Measurements from ENCODE around the gene MMP25.

Gene MMP25

DNA sequence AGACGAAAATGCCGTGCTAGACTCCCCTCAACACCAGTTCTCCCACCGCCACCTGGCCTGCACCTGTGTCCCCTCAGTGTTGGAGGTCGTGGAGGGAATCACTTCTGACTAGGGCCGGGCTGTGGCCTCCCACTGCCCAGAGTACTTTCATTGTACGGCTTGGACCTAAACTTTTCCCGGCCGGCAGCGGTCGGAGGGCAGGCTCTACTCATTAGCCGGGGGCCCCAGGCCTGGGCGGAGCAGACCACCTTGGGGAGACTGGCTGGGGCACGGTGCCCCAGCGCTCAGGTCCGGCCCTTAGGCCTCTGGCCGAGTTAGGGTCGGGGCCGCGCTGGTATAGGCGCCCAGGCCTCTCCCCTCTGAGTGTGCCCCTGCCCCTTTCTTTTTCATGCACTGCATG, 29.0 kb upstream of the MMP25 start:
- no peak for DNase-seq (ENCODE audit: low spot score)

DNA sequence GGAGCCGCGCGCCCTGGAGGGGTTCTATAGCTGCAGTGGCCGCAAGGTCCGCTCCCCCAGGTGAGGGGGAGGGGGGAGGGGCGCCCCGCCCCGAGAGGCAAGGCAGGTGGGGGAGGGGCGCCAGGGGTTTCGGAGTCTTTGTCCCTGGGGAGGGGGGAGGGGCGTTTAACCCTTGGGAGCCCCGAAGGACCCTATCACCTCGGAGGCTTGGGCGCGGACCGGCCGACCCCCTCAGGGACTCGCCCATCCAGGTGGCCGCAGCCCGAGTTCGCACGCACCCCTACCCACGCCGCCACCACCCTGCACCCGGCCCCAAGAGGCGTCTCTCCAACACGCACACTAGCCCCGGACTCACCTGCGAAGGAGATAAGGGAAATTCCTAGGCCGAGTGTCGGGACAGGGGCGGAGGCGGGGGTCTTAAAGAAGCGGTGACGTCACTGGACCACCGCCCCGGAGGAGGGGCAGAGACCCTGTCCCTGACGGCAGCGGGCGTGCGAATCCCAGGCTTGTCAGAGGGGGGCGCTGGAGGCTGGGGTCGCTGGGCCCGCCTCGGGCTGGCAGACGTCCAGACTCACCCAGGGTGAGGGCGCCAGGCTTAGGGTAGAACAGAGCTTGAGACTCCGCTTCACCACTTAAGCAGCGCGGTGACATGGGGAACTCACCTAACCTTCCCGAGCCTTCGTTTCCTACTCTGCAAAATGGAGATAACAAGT, 28.4 kb upstream of the MMP25 start, which contains the start of gene CLDN6:
TSS of gene CLDN6 (minus strand) at position 390 of the 713 bp plus-strand sequence. CDS start 2,162 bp downstream, outside the sequence.
- DNase-seq (ENCODE audit: low spot score) = peak; percentile 53

GRCh38 chr16:3019594-3020246, 26.6 kb upstream of the MMP25 start:
- DNase-seq (ENCODE audit: low spot score) = no peak

- DNase-seq (ENCODE audit: low spot score) = peak; percentile 83
Measured at GRCh38 chr16:3020247-3020603, 26.1 kb upstream of the MMP25 start, which contains the start of gene TNFRSF12A. Gene TNFRSF12A (plus strand): TSS chr16:3020368. CDS start chr16:3020398, 30 bp downstream.

- peak; percentile 66 for DNase-seq (ENCODE audit: low spot score)
Measured at GRCh38 chr16:3020604-3021448, 25.5 kb upstream of the MMP25 start.

GRCh38 chr16:3021449-3022207, 24.7 kb upstream of the MMP25 start:
- peak; percentile 86 for DNase-seq (ENCODE audit: low spot score)

DNA sequence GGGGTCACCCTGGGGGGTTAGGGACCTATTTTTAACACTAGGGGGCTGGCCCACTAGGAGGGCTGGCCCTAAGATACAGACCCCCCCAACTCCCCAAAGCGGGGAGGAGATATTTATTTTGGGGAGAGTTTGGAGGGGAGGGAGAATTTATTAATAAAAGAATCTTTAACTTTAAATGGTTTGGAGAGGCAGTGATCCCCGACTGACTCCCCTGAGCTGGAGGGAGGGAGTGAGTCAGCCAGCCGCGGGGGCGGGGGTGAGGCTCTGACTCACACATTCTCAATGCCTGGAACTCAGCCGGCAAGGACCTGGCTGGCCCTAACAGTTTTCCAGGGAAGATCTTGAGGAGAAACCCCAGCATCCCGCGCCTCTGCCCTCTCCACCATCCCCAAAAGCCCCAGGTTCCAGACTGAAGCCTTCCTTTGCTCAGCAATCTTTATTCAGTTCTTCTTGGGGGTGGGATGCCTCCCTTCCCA, 24.1 kb upstream of the MMP25 start:
- no peak for DNase-seq (ENCODE audit: low spot score)

- DNase-seq (ENCODE audit: low spot score) = no peak
Measured at GRCh38 chr16:3022684-3023414, 23.5 kb upstream of the MMP25 start.

DNA sequence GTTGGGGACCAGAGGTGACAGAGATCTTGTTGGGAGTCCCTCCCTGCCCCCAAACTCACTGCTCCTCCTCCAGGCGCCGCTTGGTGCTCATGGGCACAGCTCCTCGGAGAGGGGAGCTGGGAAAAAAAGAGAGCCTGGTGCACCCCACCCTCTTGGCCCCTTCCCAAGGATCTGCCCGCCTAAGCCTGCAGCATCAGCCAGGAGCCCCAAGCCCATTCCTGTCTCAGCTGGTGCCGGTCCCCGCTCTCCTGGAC, 23.0 kb upstream of the MMP25 start:
- DNase-seq (ENCODE audit: low spot score) = peak; percentile 50

DNA sequence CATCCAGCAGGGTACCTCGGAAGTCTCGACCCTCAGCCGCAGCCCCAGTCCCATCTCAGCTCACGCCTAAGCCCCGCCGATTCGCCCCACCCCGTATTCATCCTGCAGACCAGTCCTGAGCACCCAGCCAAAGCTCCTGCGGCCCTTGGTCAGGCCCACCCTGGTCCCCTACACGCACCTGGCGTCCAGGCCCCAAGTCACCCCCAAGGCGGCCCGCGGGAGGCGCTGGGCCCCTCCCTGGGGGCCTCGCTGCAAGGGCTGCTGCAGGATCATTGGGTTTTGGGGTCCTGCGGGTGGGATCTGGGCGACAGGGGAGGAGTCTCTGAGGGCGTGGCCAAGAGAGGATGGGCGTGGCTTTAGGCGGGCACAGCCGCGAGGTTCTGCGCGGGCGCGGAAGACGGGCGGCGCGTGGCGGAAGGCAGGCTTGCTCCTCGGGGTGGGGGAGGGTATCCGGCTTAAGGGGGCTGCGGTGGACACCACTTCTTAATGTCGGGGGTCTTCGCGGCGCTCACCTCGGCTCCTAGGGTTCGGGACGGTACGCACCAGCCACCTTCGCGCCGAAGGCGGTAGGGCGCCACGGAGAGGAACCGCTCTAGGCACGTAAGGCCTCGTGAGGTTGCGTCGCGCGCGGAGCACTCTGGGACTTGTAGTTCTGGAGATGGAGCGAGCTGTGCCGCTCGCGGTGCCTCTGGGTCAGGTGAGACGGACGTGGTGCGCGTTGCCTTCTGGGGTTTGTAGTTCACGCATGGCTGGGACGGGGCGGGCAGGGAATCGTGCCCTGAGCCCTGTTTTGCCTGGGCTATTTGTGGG, 22.5 kb upstream of the MMP25 start, which contains the start of the genes HCFC1R1 and THOC6:
TSS of gene HCFC1R1 (minus strand) at position 274 of the 810 bp plus-strand sequence. CDS start at position 273, 1 bp downstream.
TSS of gene THOC6 (plus strand) at position 367 of the 810 bp plus-strand sequence. CDS start at position 659, 292 bp downstream.
- peak; percentile 99 for DNase-seq (ENCODE audit: low spot score)

DNA sequence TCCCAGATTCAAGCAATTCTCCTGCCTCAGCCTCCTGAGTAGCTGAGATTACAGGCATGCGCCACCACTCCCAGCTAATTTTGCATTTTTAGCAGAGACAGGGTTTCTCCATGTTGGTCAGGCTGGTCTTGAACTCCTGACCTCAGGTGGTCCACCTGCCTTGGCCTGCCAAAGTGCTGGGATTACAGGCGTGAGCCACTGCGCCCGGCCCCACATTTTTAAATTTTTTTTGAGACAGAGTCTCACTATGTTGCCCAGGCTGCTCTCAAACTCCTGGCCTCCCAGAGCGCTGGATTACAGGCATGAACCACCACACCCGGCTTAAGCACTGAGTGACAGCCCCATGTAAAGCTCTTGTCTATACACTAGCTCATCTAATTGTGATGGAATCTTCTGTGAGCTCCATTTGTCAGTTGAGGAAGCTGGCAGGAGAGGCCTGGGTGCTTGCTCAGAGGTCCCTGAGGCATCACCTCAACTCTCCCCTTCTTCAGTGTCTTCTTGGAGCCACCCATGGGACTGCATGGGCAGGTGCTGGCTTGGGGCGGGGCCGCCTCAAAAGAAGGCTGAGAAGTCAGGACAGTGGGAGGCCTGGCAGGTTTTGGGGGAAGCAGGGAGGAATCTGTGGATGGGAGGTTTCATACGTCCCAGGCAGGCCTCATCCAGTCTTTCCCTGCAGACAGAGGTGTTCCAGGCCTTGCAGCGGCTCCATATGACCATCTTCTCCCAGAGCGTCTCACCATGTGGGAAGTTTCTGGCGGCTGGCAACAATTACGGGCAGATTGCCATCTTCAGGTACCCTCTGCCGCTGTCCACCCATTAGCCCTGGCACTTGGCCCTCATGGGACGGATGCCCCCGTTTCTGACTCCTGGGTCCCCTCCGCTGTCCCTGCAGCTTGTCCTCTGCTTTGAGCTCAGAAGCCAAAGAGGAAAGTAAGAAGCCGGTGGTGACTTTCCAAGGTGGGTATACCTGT, 21.0 kb upstream of the MMP25 start:
- DNase-seq (ENCODE audit: low spot score) = no peak

GRCh38 chr16:3026003-3026378, 20.4 kb upstream of the MMP25 start:
- DNase-seq (ENCODE audit: low spot score) = no peak

- no peak for DNase-seq (ENCODE audit: low spot score)
Measured at GRCh38 chr16:3026609-3027488, 19.5 kb upstream of the MMP25 start.

GRCh38 chr16:3027489-3027795, 18.9 kb upstream of the MMP25 start:
- DNase-seq (ENCODE audit: low spot score) = no peak

DNA sequence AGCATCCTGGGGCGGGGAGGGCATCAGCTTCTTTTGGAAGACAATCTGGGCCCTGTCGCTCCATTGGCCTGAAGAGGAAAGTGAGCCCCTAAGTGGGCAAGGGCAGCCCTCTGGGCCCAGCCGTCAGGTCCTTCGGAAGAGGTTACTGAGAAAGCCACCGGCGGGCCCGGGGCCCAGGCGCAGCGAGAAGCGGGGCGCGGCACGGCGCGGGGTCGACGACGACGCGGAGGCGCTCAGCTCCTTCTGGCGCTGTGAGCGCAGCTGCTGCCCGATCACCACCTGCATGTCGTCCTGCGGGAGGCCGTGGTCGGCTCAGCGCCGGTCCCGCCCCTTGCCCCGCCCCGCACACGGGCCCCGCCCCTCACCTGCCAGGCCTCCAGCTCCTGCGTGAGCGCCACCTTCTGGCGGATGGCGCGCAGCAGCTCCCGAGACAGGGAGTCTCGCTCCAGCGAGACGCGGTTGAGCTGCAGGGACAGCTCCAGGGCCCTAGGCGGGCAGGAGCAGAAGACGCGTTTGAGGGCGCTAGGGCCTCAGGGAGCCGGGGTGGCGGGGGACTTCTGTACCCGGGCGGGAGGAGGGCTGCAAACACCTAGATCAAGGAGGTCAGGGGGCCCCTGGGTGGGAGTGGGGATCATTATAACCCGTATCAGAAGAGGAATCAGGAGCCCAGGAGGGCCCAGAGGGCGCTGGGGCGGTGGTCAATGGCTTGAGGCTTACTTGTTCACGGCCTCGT, 18.2 kb upstream of the MMP25 start:
- peak; percentile 94 for DNase-seq (ENCODE audit: low spot score)

GRCh38 chr16:3028716-3029319, 17.5 kb upstream of the MMP25 start:
- no peak for DNase-seq (ENCODE audit: low spot score)
